Measurements from ENCODE around the gene BRSK1. TPM values are rescaled to one million over a fixed set of nuclear protein-coding genes. Genes with fewer than 3 reads are reported as not detected.
A peak's percentile ranks its signal among the peaks of the same experiment; 100 is the strongest.

The BRSK1 gene
- total RNA-seq, 1 donor from 2014 or later = 6.5 TPM

GRCh38 chr19:55251341-55252081, 32.3 kb upstream of the BRSK1 start:
- intact Hi-C loops (cut with DNase I) = loop anchor here (10.0 kb wide), 1 partner anchor 787 kb away; the partner anchor contains the start of gene LENG9
- TF ChIP-seq CTCF (IDR thresholded peaks at IDR 0.05) = no peak
- DNase-seq (ENCODE audit: low spot score in 2 of 2) = no peak
- Histone ChIP-seq H3K27me3 (no peaks in the 10 kb centered on the region), H3K4me3 (no peak overlapping the region), H3K4me1 (peaks cover 3 to 4% of the 10 kb centered on the region in 2 donors), H3K9me3 (no peaks in the 10 kb centered on the region), H3K36me3 (peaks cover 3 to 9% of the 10 kb centered on the region in 2 donors), H3K27ac (no peak overlapping the region)

GRCh38 chr19:55252760-55253663, 30.8 kb upstream of the BRSK1 start:
- no peak for TF ChIP-seq CTCF (IDR thresholded peaks at IDR 0.05)
- Histone ChIP-seq H3K4me1 (peaks cover 3 to 15% of the 10 kb centered on the region in 2 donors), H3K4me3 (no peak overlapping the region), H3K36me3 (no peaks in the 10 kb centered on the region), H3K9me3 (no peaks in the 10 kb centered on the region), H3K27me3 (no peaks in the 10 kb centered on the region), H3K27ac (no peak overlapping the region)
- DNase-seq (ENCODE audit: low spot score in 2 of 2) = no peak
- intact Hi-C loops (cut with DNase I) = loop anchor here (10.0 kb wide), 1 partner anchor 788 kb away; the partner anchor contains the start of gene LENG9

GRCh38 chr19:55253842-55254624, 29.8 kb upstream of the BRSK1 start:
- intact Hi-C loops (cut with DNase I) = loop anchor here (10.0 kb wide), 1 partner anchor 789 kb away; the partner anchor contains the start of gene LENG9
- Histone ChIP-seq H3K4me3 (peak overlapping the region; percentile 12 to 24), H3K27ac (peak overlapping the region in 1 of 2 donors; percentile 26), H3K4me1 (peaks cover 3 to 16% of the 10 kb centered on the region in 2 donors), H3K9me3 (no peaks in the 10 kb centered on the region), H3K27me3 (no peaks in the 10 kb centered on the region), H3K36me3 (no peaks in the 10 kb centered on the region)
- DNase-seq (ENCODE audit: low spot score in 2 of 2) = no peak
- TF ChIP-seq CTCF (IDR thresholded peaks at IDR 0.05) = no peak

- no peak for TF ChIP-seq CTCF (IDR thresholded peaks at IDR 0.05)
- peaks cover 4 to 19% of the 10 kb centered on the region in 2 donors for H3K4me1 ChIP-seq
- no peaks in the 10 kb centered on the region for H3K27me3 ChIP-seq
- H3K9me3 ChIP-seq = no peaks in the 10 kb centered on the region
- DNase-seq (ENCODE audit: low spot score in 2 of 2) = no peak
- peak overlapping the region; percentile 12 to 24 for H3K4me3 ChIP-seq
- intact Hi-C loops (cut with DNase I) = loop anchor here (10.0 kb wide), 1 partner anchor 790 kb away; the partner anchor contains the start of gene LENG9
- H3K27ac ChIP-seq = peak overlapping the region in 1 of 2 donors; percentile 26
- no peaks in the 10 kb centered on the region for H3K36me3 ChIP-seq
These were observed 29.2 kb upstream of the BRSK1 start for GRCh38 chr19:55254625-55254977.

Data from ascending aorta (tissue), 2 donors.